ENCODE results near the gene FLOT1. TPM values are rescaled to one million over a fixed set of nuclear protein-coding genes. Genes with fewer than 3 reads are reported as not detected.

The FLOT1 gene
- total RNA-seq, 1 donor from 2014 or later = 77.6 TPM

DNA sequence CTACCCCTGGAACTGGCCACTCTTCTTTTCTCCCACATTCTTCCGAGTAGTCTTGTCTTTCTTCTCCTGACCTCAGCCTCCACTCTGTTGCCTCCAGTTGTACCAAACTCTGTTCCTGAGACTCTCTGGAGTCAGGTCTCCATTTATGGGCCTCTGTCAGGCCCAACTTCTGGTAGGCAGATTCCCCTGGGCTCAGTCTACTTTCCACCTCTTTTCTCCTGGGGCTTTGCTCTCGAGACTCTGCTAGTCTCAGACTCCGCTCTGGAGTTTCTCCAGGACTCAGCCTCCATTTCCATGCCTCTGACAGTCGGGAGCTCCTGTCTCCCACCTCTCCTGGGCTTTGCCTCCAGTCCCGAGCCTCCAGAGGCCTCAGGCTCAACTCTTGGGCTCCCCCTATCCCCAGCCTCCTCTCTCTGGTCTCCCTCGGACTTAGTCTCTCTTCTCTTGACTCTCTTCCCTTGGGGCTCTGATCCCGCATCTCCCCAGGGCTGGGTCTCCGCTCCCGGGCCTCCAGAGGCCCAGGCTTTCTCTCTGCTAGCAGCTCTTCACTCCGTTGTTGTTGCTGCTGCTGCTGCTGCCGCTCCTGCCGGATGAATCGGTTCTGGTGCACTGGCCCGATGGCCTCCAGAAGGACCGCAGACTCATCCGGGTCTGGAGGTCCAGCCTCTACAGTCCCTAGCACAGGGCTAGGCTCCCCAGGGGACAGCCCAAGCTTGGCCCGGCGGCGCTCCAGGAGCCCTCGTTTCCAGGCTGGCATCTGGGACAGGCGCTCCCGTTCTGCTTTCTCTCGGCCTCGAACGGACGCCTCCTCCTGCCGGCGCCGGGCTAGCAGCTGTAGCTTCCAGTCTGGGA lies 57.1 kb downstream of the FLOT1 start:
- H3K4me1 ChIP-seq (ENCODE audit: insufficient read depth, low read length) = peaks cover 53% of the 10 kb centered on the region
- Mint-ChIP-seq H3K27ac (ENCODE audit: unreplicated experiment) (peak overlapping the region; percentile 94), H3K4me1 (ENCODE audit: low read depth, unreplicated experiment) (peaks cover 29% of the 10 kb centered on the region), H3K4me3 (ENCODE audit: unreplicated experiment) (peak overlapping the region; percentile 97), H3K9me3 (ENCODE audit: unreplicated experiment) (peaks cover 2% of the 10 kb centered on the region), H3K36me3 (ENCODE audit: low read depth, unreplicated experiment) (peaks cover 19% of the 10 kb centered on the region), H3K27me3 (ENCODE audit: low read depth, unreplicated experiment) (no peaks in the 10 kb centered on the region)
- DNase-seq (ENCODE audit: low read depth) (no peak), FAIRE-seq (no peak)
- H3K27ac ChIP-seq (ENCODE audit: low read depth, low read length) = peak overlapping the region; percentile 95
- TF ChIP-seq, protein P1, sequence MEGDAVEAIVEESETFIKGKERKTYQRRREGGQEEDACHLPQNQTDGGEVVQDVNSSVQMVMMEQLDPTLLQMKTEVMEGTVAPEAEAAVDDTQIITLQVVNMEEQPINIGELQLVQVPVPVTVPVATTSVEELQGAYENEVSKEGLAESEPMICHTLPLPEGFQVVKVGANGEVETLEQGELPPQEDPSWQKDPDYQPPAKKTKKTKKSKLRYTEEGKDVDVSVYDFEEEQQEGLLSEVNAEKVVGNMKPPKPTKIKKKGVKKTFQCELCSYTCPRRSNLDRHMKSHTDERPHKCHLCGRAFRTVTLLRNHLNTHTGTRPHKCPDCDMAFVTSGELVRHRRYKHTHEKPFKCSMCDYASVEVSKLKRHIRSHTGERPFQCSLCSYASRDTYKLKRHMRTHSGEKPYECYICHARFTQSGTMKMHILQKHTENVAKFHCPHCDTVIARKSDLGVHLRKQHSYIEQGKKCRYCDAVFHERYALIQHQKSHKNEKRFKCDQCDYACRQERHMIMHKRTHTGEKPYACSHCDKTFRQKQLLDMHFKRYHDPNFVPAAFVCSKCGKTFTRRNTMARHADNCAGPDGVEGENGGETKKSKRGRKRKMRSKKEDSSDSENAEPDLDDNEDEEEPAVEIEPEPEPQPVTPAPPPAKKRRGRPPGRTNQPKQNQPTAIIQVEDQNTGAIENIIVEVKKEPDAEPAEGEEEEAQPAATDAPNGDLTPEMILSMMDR (IDR thresholded peaks at IDR 0.05; ENCODE audit: insufficient read depth, low read depth, low read length) = no peak
- no peaks in the 10 kb centered on the region for H3K9me3 ChIP-seq (ENCODE audit: insufficient read depth, low read depth, low read length)
- H3K36me3 ChIP-seq (ENCODE audit: insufficient read depth, low read length) = peaks cover 6% of the 10 kb centered on the region
- H3K4me2 ChIP-seq (ENCODE audit: low read length) = peak overlapping the region; percentile 100
- peaks cover 96% of the 10 kb centered on the region for H3K79me2 ChIP-seq (ENCODE audit: insufficient read depth, low read length)
- peak overlapping the region; percentile 98 for H3K9ac ChIP-seq (ENCODE audit: low read length)
- peaks cover 57% of the 10 kb centered on the region for H4K20me1 ChIP-seq (ENCODE audit: insufficient read depth, low read length)
- H3K4me3 ChIP-seq (ENCODE audit: insufficient read depth, low read depth, low read length) = peak overlapping the region; percentile 87
- H3K27me3 ChIP-seq (ENCODE audit: insufficient read depth, low read length) = no peaks in the 10 kb centered on the region
- no peak overlapping the region for H2AFZ ChIP-seq (ENCODE audit: low read depth, low read length)

DNA sequence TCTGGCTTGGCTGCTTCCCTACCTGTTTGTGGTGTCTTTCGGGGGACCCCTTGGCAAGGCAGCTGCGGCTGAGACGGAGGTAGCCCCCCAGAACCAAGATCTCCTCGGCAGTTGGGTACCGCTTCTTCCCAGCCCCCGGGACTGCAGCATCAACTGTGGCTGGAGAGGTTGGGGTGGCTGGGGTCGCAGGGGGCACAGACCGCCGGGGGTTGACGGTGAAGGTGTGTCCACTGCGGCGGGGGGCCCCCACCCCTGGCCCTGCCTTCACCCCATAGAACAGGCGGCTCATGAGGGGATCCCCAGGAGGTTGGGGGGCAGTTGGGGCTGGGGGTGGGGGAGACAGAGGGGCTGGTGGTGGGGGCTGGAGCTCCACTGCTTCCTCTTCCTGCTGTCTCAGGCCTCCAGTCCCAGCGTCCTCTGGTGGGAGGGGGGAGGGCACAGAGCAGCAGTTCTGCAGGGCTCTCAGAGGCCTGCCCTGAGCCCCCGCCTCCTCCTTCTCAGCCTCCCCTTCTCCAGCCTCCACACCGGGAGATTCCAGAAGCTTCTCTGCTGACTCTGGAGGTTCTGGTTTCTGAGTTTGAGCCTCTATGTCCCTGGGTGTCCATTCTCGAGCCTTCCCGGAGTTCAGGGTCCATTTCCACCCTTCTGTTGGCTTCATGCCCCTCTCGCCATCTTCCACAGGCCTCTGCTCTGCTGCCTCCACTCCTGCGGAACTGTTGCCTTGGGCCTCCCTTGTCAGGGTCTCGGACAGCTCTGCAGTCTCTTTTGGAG lies 57.9 kb downstream of the FLOT1 start:
- DNase-seq (ENCODE audit: low read depth) = no peak
- Histone ChIP-seq H2AFZ (ENCODE audit: low read depth, low read length) (no peak overlapping the region), H3K4me1 (ENCODE audit: insufficient read depth, low read length) (peaks cover 53% of the 10 kb centered on the region), H3K4me3 (ENCODE audit: insufficient read depth, low read depth, low read length) (peak overlapping the region; percentile 87), H3K27ac (ENCODE audit: low read depth, low read length) (peak overlapping the region; percentile 95), H3K9me3 (ENCODE audit: insufficient read depth, low read depth, low read length) (no peaks in the 10 kb centered on the region), H3K4me2 (ENCODE audit: low read length) (peak overlapping the region; percentile 100), H3K79me2 (ENCODE audit: insufficient read depth, low read length) (peaks cover 97% of the 10 kb centered on the region), H3K36me3 (ENCODE audit: insufficient read depth, low read length) (peaks cover 14% of the 10 kb centered on the region), H4K20me1 (ENCODE audit: insufficient read depth, low read length) (peaks cover 65% of the 10 kb centered on the region), H3K9ac (ENCODE audit: low read length) (peak overlapping the region; percentile 98), H3K27me3 (ENCODE audit: insufficient read depth, low read length) (no peaks in the 10 kb centered on the region)
- Mint-ChIP-seq H3K9me3 (ENCODE audit: unreplicated experiment) (peaks cover 2% of the 10 kb centered on the region), H3K4me3 (ENCODE audit: unreplicated experiment) (peak overlapping the region; percentile 98), H3K4me1 (ENCODE audit: low read depth, unreplicated experiment) (peaks cover 29% of the 10 kb centered on the region), H3K27me3 (ENCODE audit: low read depth, unreplicated experiment) (no peaks in the 10 kb centered on the region), H3K36me3 (ENCODE audit: low read depth, unreplicated experiment) (peaks cover 21% of the 10 kb centered on the region), H3K27ac (ENCODE audit: unreplicated experiment) (peak overlapping the region; percentile 99)
- FAIRE-seq = no peak
- no peak for TF ChIP-seq EZH2 (IDR thresholded peaks at IDR 0.05; ENCODE audit: insufficient read depth, low read length)
- TF ChIP-seq, protein P1 (IDR thresholded peaks at IDR 0.05; ENCODE audit: insufficient read depth, low read depth, low read length) = no peak
